H9 (cell line): Measurements from ENCODE around the gene PTPRN2. TPM values are rescaled to one million over a fixed set of nuclear protein-coding genes. Genes with fewer than 3 reads are reported as not detected.

Experiments
- DNase-seq: peaks from one replicate; pipeline ENCODE4 v3.0.0-alpha.2; 2017
- H2AFZ ChIP-seq: one replicate; pipeline ENCODE4 v1.6.1; 2013; ENCODE audit warnings: mild to moderate bottlenecking, low read length, control low read depth, moderate library complexity
- H2AK5ac ChIP-seq: 2 replicates; pipeline ENCODE4 v1.6.1; 2013; ENCODE audit warnings: low read length, control low read depth, mixed read lengths; ENCODE audit not compliant: insufficient read length
- H2BK120ac ChIP-seq: one replicate; pipeline ENCODE4 v1.6.1; 2013; ENCODE audit warnings: low read depth, mild to moderate bottlenecking, low read length, control low read depth, inconsistent platforms; ENCODE audit not compliant: poor library complexity, severe bottlenecking
- H2BK12ac ChIP-seq: 2 replicates; pipeline ENCODE4 v1.6.1; 2013; ENCODE audit warnings: low read length, control low read depth, mixed read lengths, low read depth; ENCODE audit not compliant: insufficient read length
- H2BK15ac ChIP-seq: 2 replicates; pipeline ENCODE4 v1.6.1; 2013; ENCODE audit warnings: low read depth, low read length, control low read depth
- H2BK20ac ChIP-seq: one replicate; pipeline ENCODE4 v1.6.1; 2013; ENCODE audit warnings: low read depth, mild to moderate bottlenecking, low read length, control low read depth, inconsistent platforms; ENCODE audit not compliant: poor library complexity, severe bottlenecking
- H2BK5ac ChIP-seq: 2 replicates; pipeline ENCODE4 v1.6.1; 2013; ENCODE audit warnings: low read length, control low read depth, mixed read lengths; ENCODE audit not compliant: insufficient read length
- H3K14ac ChIP-seq: 2 replicates; pipeline ENCODE4 v1.6.1; 2013; ENCODE audit warnings: low read length, control low read depth; ENCODE audit not compliant: insufficient read depth
- H3K18ac ChIP-seq: 2 replicates; pipeline ENCODE4 v1.6.1; 2013; ENCODE audit warnings: low read depth, mild to moderate bottlenecking, mixed read lengths, low read length, control low read depth; ENCODE audit not compliant: insufficient read length
- H3K23ac ChIP-seq: 2 replicates; pipeline ENCODE4 v1.6.1; 2013; ENCODE audit warnings: low read length, control low read depth, mixed read lengths, low read depth; ENCODE audit not compliant: insufficient read length
- H3K23me2 ChIP-seq: 2 replicates; pipeline ENCODE4 v1.6.1; 2013; ENCODE audit warnings: low read depth, mild to moderate bottlenecking, mixed read lengths, low read length, control low read depth; ENCODE audit not compliant: insufficient read length, poor library complexity, severe bottlenecking
- H3K27ac ChIP-seq: 2 replicates; pipeline ENCODE4 v1.5.1; 2013; ENCODE audit warnings: low read length, control low read depth, mixed read lengths, low read depth; ENCODE audit not compliant: insufficient read length
- H3K27me3 ChIP-seq: 2 replicates; pipeline ENCODE4 v1.6.1; 2013; ENCODE audit warnings: low read length, control low read depth, inconsistent platforms; ENCODE audit not compliant: insufficient read depth
- H3K4ac ChIP-seq: 2 replicates; pipeline ENCODE4 v1.6.1; 2013; ENCODE audit warnings: low read depth, mild to moderate bottlenecking, control low read depth, inconsistent platforms, low read length, moderate library complexity
- H3K4me1 ChIP-seq: 2 replicates; pipeline ENCODE4 v1.6.1; 2013; ENCODE audit warnings: low read length, control low read depth, inconsistent platforms; ENCODE audit not compliant: insufficient read depth
- H3K4me2 ChIP-seq: 2 replicates; pipeline ENCODE4 v1.6.1; 2013; ENCODE audit warnings: low read length, control low read depth, mixed read lengths; ENCODE audit not compliant: insufficient read length, insufficient read depth
- H3K56ac ChIP-seq: 2 replicates; pipeline ENCODE4 v1.6.1; 2013; ENCODE audit warnings: low read depth, mild to moderate bottlenecking, mixed read lengths, low read length, control low read depth; ENCODE audit not compliant: insufficient read length
- H3K79me1 ChIP-seq: 2 replicates; pipeline ENCODE4 v1.6.1; 2013; ENCODE audit warnings: low read depth, mild to moderate bottlenecking, moderate library complexity, low read length, control low read depth, inconsistent platforms; ENCODE audit not compliant: insufficient read depth, poor library complexity, severe bottlenecking
- H3K79me2 ChIP-seq: 2 replicates; pipeline ENCODE4 v1.6.1; 2013; ENCODE audit warnings: low read length, control low read depth, inconsistent platforms; ENCODE audit not compliant: insufficient read depth
- H3K9ac ChIP-seq: 2 replicates; pipeline ENCODE4 v1.6.1; 2013; ENCODE audit warnings: low read length, control low read depth, mixed read lengths; ENCODE audit not compliant: insufficient read length; ENCODE audit errors: extremely low read depth
- H3K9me3 ChIP-seq: one replicate; pipeline ENCODE4 v1.6.1; 2013; ENCODE audit warnings: low read depth, low read length, inconsistent platforms; ENCODE audit not compliant: control insufficient read depth
- H3T11ph ChIP-seq: one replicate; pipeline ENCODE4 v1.6.1; 2013; ENCODE audit warnings: mild to moderate bottlenecking, low read length, control low read depth, inconsistent platforms
- H4K20me1 ChIP-seq: one replicate; pipeline ENCODE4 v1.6.1; 2013; ENCODE audit not compliant: control insufficient read depth, insufficient read length, insufficient read depth
- H4K5ac ChIP-seq: 2 replicates; pipeline ENCODE4 v1.6.1; 2013; ENCODE audit warnings: low read depth, mild to moderate bottlenecking, mixed read lengths, low read length, control low read depth; ENCODE audit not compliant: insufficient read length
- H4K8ac ChIP-seq: replicated peaks from 2 replicates; pipeline ENCODE4 v1.6.1; 2013; ENCODE audit warnings: low read length, control low read depth, mixed read lengths, low read depth; ENCODE audit not compliant: insufficient read length
- H4K91ac ChIP-seq: 2 replicates; pipeline ENCODE4 v1.6.1; 2013; ENCODE audit warnings: low read depth, mild to moderate bottlenecking, moderate library complexity, mixed read lengths, low read length, control low read depth; ENCODE audit not compliant: insufficient read length
- H3K27ac Mint-ChIP-seq, 3 experiments: 2 replicates in 2 of 3; 3 replicates in 1 of 3; pipeline ENCODE4 v1.8.0; 2020 to 2021; ENCODE audit warnings: mixed read lengths in 3 of 3, mild to moderate bottlenecking in 1 of 3, moderate library complexity in 1 of 3
- H3K27me3 Mint-ChIP-seq: 2 replicates; pipeline ENCODE4 v1.8.0; 2021; ENCODE audit warnings: low read depth, mild to moderate bottlenecking, moderate library complexity, mixed read lengths
- H3K36me3 Mint-ChIP-seq, 3 experiments: 2 replicates in 2 of 3; 3 replicates in 1 of 3; pipeline ENCODE4 v1.8.0; 2020 to 2021; ENCODE audit warnings: low read depth in 3 of 3, mixed read lengths in 3 of 3; ENCODE audit not compliant: insufficient read depth in 1 of 3
- H3K4me1 Mint-ChIP-seq, 2 experiments: 2 replicates each; pipeline ENCODE4 v1.8.0; 2020; ENCODE audit warnings: mixed read lengths in 2 of 2
- H3K4me3 Mint-ChIP-seq, 2 experiments: 2 replicates in 1 of 2; 3 replicates in 1 of 2; pipeline ENCODE4 v1.8.0; 2020 to 2021; ENCODE audit warnings: mild to moderate bottlenecking in 2 of 2, mixed read lengths in 2 of 2, moderate library complexity in 1 of 2
- H3K9me3 Mint-ChIP-seq, 2 experiments: 2 replicates in 1 of 2; 3 replicates in 1 of 2; pipeline ENCODE4 v1.8.0; 2020; ENCODE audit warnings: mild to moderate bottlenecking in 2 of 2, mixed read lengths in 2 of 2, moderate library complexity in 1 of 2
- WGBS: extraction: QIAGEN DNeasy Blood & Tissue Kit; methylation state at CpG from one replicate; pipeline ENCODE4 v1.1.7; 2013; ENCODE audit warnings: missing lambda C conversion rate, low lambda C conversion rate, mixed read lengths; ENCODE audit not compliant: insufficient read length; ENCODE audit errors: extremely low coverage; 5-methylcytosine and 5-hydroxymethylcytosine counted together
- total RNA-seq: library from RNA; stranded (reverse); gene quantifications from 2 replicates; pipeline ENCODE4 v1.2.1, GENCODE V29; 2021
- TF ChIP-seq, protein P1 (sequence below): fragments of 200-600 bp; sonication (generic); conservative IDR thresholded peaks from 3 replicates; pipeline ENCODE4 v1.8.0; 2021; ENCODE audit warnings: antibody characterized with exemption, mild to moderate bottlenecking

PTPRN2 gene
- total RNA-seq, 1 experiment from 2014 or later = 5.2 TPM

DNA sequence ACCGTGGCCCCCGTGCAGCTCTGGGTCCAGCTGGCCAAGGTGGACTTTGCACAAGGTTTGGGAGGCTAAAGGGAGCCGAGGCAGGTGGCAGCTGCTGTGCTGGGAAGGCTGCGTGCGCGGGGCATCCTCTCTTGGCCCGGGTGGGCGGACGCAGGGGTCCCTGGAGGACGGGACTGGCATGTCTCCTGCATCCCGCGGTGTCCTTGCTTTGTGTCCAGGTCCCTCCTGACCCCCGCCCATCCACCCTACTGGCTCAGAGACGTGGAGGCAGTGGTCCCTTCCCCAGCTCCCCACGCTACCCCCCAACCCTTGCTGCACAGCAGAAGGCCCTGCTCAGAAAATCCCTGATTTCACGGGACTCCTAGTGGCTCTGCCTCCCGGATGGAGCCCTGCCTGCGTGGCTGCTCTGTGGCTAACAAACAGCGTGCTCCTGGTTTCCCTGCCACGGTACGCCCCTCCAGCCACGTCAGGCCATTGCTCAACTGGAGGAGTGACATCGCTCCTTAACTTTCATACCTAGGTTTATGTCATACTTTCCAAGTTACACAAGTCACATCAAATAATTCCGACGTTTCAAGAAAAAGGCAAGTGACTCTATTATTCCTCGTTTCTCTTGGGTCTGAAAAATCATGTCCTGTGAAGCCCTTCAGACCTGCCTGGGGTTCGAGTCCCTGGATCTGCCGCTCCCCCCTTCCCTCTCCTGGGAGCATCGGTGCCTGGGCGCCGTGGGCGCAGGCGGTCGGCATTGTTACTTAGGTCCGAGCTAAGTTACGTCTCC is 829.0 kb downstream of the PTPRN2 start:
- Histone ChIP-seq H2BK20ac (no peak overlapping the region), H3K56ac (no peak overlapping the region), H3K9ac (no peak overlapping the region), H3K18ac (no peak overlapping the region), H3K79me1 (no peaks in the 10 kb centered on the region), H4K20me1 (no peaks in the 10 kb centered on the region), H3K27me3 (no peaks in the 10 kb centered on the region), H3K27ac (no peak overlapping the region), H4K5ac (no peak overlapping the region), H3K4me2 (no peak overlapping the region), H3K14ac (no peak overlapping the region; the same call in 1 of the 2 replicates), H2AK5ac (no peak overlapping the region), H2BK15ac (no peak overlapping the region), H4K91ac (no peak overlapping the region), H3K23ac (no peak overlapping the region), H3K23me2 (no peaks in the 10 kb centered on the region), H2BK12ac (no peak overlapping the region), H2BK5ac (no peak overlapping the region), H3K4ac (no peak overlapping the region), H3K79me2 (no peaks in the 10 kb centered on the region), H3T11ph (no peak overlapping the region), H3K9me3 (no peaks in the 10 kb centered on the region), H2BK120ac (no peak overlapping the region), H3K4me1 (no peaks in the 10 kb centered on the region), H2AFZ (no peak overlapping the region), H4K8ac (no peak overlapping the region)
- H3K9me3 Mint-ChIP-seq = peaks cover 0 to 3% of the 10 kb centered on the region in 2 experiments; a peak in 1 of 5 replicates
- 0 out of 7 replicates have a peak, but pooled peaks cover 0 to 1% (median 0%) of the 10 kb centered on the region in 3 experiments for H3K36me3 Mint-ChIP-seq
- peak; percentile 24 for DNase-seq
- peaks cover 0 to 8% of the 10 kb centered on the region in 2 experiments; a peak in 2 of 4 replicates for H3K4me1 Mint-ChIP-seq
- TF ChIP-seq, protein P1, sequence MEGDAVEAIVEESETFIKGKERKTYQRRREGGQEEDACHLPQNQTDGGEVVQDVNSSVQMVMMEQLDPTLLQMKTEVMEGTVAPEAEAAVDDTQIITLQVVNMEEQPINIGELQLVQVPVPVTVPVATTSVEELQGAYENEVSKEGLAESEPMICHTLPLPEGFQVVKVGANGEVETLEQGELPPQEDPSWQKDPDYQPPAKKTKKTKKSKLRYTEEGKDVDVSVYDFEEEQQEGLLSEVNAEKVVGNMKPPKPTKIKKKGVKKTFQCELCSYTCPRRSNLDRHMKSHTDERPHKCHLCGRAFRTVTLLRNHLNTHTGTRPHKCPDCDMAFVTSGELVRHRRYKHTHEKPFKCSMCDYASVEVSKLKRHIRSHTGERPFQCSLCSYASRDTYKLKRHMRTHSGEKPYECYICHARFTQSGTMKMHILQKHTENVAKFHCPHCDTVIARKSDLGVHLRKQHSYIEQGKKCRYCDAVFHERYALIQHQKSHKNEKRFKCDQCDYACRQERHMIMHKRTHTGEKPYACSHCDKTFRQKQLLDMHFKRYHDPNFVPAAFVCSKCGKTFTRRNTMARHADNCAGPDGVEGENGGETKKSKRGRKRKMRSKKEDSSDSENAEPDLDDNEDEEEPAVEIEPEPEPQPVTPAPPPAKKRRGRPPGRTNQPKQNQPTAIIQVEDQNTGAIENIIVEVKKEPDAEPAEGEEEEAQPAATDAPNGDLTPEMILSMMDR = no peak
- no peak overlapping the region for H3K4me3 Mint-ChIP-seq
- H3K27me3 Mint-ChIP-seq = peaks cover 22% of the 10 kb centered on the region
- no CpG with 5 or more reads among the region's 36 CpGs for WGBS
- no peak overlapping the region for H3K27ac Mint-ChIP-seq
